ENCODE measurements around the gene OTOF. TPM values are rescaled to one million over a fixed set of nuclear protein-coding genes. Genes with fewer than 3 reads are reported as not detected.

Gene OTOF
- total RNA-seq, 1 experiment from 2014 or later: 0.26 TPM

DNA sequence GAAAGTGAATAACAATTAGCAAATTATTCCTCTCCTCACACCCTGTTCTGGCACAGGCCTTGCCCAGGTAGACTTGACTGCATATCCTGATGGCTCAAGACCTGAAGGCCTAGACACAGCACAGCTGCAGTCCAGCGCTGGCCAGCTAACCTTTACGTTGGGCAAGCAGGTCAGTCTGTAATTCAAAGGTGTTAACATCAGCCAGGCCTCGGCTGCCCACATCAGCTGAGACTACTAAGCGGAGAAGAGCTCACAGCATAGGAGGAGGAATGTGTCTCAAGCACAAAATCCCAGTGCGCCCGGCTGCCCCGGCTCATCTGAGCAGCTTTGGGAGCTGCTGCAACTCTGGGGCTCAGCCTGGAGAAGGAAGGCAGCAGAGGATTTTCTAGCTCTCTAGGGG lies 33.5 kb upstream of the OTOF start:
- Mint-ChIP-seq H3K27me3 (ENCODE audit: low read depth) (no peaks in the 10 kb centered on the region), H3K9me3 (no peaks in the 10 kb centered on the region), H3K27ac (no peak overlapping the region), H3K4me1 (no peaks in the 10 kb centered on the region), H3K4me3 (no peak overlapping the region), H3K36me3 (no peaks in the 10 kb centered on the region)
- ChIA-PET POLR2A (no interaction called here), CTCF (interaction anchor here (1.2 to 2.8 kb wide), 2 partner anchors 8 to 10 kb away, joined by 7 to 13 read pairs; no protein-coding TSS in a partner anchor)
- TF ChIP-seq, protein P1, sequence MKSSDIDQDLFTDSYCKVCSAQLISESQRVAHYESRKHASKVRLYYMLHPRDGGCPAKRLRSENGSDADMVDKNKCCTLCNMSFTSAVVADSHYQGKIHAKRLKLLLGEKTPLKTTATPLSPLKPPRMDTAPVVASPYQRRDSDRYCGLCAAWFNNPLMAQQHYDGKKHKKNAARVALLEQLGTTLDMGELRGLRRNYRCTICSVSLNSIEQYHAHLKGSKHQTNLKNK (CRISPR knock-in tag; IDR thresholded peaks at IDR 0.05): no peak
- TF ChIP-seq NFE2L1 (CRISPR knock-in tag; IDR thresholded peaks at IDR 0.05) (no peak), HMGA2 (CRISPR knock-in tag; IDR thresholded peaks at IDR 0.05) (no peak), NR1H2 (CRISPR knock-in tag; IDR thresholded peaks at IDR 0.05) (no peak), NR2C2 (CRISPR knock-in tag; IDR thresholded peaks at IDR 0.05) (no peak), ETV6 (CRISPR knock-in tag; IDR thresholded peaks at IDR 0.05) (no peak)
- DNase-seq (ENCODE audit: low spot score): no peak
- ATAC-seq: no peak

DNA sequence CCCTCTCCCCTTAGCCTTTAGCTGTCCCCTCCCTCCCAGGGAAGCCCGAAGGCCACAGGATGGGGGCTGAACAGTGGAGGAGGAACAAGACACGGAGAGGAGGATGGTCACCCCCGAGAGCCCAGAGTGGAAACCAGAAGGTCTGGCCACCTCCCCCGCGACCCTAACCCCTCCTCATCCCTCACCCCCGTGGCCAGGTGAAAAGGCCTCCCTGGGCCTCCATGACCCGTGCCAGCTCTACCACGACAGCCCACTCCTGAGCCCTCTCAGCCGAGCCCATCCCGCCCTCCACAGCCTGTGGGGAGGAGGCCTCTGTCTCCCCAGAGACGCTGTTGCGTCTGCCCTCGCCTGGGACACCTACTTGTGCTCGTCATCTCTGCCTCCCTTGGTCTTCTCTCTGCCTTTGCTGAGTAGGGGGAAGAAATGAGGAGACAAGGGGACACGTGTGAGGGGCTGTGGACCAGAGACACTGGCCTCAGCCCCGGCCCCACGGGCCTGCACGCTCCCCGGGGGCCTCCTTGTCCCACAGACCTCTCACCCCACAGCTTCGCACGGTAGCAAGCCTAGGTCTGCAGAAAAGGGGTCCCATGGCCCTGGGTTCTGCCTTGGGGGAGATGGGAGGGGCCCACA lies 32.5 kb upstream of the OTOF start:
- Mint-ChIP-seq H3K4me1 (no peaks in the 10 kb centered on the region), H3K9me3 (no peaks in the 10 kb centered on the region), H3K27ac (no peak overlapping the region), H3K27me3 (ENCODE audit: low read depth) (no peaks in the 10 kb centered on the region), H3K4me3 (no peak overlapping the region), H3K36me3 (no peaks in the 10 kb centered on the region)
- TF ChIP-seq GABPB1 (CRISPR knock-in tag; IDR thresholded peaks at IDR 0.05) (no peak), IRF2 (CRISPR knock-in tag; IDR thresholded peaks at IDR 0.05; ENCODE audit: borderline replicate concordance, low read depth) (no peak), SOX15 (CRISPR knock-in tag; IDR thresholded peaks at IDR 0.05) (no peak), CBFB (CRISPR knock-in tag; IDR thresholded peaks at IDR 0.05; ENCODE audit: low read depth) (no peak), SMAD4 (CRISPR knock-in tag; IDR thresholded peaks at IDR 0.05) (no peak), ZNF423 (CRISPR knock-in tag; IDR thresholded peaks at IDR 0.05) (no peak), CREM (CRISPR knock-in tag; IDR thresholded peaks at IDR 0.05) (no peak), EMX1 (CRISPR knock-in tag; IDR thresholded peaks at IDR 0.05) (no peak), NFYB (CRISPR knock-in tag; conservative IDR thresholded peaks at IDR 0.05; ENCODE audit: low read depth) (no peak), ZNF232 (CRISPR knock-in tag; IDR thresholded peaks at IDR 0.05) (no peak), RORB (CRISPR knock-in tag; IDR thresholded peaks at IDR 0.05) (no peak), TP53 (CRISPR knock-in tag; IDR thresholded peaks at IDR 0.05) (no peak), FOXJ3 (CRISPR knock-in tag; IDR thresholded peaks at IDR 0.05; ENCODE audit: borderline replicate concordance) (no peak)
- TF ChIP-seq, protein P2, sequence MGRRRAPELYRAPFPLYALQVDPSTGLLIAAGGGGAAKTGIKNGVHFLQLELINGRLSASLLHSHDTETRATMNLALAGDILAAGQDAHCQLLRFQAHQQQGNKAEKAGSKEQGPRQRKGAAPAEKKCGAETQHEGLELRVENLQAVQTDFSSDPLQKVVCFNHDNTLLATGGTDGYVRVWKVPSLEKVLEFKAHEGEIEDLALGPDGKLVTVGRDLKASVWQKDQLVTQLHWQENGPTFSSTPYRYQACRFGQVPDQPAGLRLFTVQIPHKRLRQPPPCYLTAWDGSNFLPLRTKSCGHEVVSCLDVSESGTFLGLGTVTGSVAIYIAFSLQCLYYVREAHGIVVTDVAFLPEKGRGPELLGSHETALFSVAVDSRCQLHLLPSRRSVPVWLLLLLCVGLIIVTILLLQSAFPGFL (CRISPR knock-in tag; IDR thresholded peaks at IDR 0.05; ENCODE audit: borderline replicate concordance): no peak
- TF ChIP-seq, protein P3, sequence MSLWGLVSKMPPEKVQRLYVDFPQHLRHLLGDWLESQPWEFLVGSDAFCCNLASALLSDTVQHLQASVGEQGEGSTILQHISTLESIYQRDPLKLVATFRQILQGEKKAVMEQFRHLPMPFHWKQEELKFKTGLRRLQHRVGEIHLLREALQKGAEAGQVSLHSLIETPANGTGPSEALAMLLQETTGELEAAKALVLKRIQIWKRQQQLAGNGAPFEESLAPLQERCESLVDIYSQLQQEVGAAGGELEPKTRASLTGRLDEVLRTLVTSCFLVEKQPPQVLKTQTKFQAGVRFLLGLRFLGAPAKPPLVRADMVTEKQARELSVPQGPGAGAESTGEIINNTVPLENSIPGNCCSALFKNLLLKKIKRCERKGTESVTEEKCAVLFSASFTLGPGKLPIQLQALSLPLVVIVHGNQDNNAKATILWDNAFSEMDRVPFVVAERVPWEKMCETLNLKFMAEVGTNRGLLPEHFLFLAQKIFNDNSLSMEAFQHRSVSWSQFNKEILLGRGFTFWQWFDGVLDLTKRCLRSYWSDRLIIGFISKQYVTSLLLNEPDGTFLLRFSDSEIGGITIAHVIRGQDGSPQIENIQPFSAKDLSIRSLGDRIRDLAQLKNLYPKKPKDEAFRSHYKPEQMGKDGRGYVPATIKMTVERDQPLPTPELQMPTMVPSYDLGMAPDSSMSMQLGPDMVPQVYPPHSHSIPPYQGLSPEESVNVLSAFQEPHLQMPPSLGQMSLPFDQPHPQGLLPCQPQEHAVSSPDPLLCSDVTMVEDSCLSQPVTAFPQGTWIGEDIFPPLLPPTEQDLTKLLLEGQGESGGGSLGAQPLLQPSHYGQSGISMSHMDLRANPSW (CRISPR knock-in tag; conservative IDR thresholded peaks at IDR 0.05; ENCODE audit: low read depth): no peak
- TF ChIP-seq, protein P1 (CRISPR knock-in tag; IDR thresholded peaks at IDR 0.05): no peak
- TF ChIP-seq, protein P4, sequence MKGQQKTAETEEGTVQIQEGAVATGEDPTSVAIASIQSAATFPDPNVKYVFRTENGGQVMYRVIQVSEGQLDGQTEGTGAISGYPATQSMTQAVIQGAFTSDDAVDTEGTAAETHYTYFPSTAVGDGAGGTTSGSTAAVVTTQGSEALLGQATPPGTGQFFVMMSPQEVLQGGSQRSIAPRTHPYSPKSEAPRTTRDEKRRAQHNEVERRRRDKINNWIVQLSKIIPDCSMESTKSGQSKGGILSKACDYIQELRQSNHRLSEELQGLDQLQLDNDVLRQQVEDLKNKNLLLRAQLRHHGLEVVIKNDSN (CRISPR knock-in tag; IDR thresholded peaks at IDR 0.05): no peak
- TF ChIP-seq, protein P5, sequence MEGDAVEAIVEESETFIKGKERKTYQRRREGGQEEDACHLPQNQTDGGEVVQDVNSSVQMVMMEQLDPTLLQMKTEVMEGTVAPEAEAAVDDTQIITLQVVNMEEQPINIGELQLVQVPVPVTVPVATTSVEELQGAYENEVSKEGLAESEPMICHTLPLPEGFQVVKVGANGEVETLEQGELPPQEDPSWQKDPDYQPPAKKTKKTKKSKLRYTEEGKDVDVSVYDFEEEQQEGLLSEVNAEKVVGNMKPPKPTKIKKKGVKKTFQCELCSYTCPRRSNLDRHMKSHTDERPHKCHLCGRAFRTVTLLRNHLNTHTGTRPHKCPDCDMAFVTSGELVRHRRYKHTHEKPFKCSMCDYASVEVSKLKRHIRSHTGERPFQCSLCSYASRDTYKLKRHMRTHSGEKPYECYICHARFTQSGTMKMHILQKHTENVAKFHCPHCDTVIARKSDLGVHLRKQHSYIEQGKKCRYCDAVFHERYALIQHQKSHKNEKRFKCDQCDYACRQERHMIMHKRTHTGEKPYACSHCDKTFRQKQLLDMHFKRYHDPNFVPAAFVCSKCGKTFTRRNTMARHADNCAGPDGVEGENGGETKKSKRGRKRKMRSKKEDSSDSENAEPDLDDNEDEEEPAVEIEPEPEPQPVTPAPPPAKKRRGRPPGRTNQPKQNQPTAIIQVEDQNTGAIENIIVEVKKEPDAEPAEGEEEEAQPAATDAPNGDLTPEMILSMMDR (IDR thresholded peaks at IDR 0.05): no peak
- TF ChIP-seq, protein P6, sequence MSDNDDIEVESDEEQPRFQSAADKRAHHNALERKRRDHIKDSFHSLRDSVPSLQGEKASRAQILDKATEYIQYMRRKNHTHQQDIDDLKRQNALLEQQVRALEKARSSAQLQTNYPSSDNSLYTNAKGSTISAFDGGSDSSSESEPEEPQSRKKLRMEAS (CRISPR knock-in tag; IDR thresholded peaks at IDR 0.05): no peak
- TF ChIP-seq, protein P7, sequence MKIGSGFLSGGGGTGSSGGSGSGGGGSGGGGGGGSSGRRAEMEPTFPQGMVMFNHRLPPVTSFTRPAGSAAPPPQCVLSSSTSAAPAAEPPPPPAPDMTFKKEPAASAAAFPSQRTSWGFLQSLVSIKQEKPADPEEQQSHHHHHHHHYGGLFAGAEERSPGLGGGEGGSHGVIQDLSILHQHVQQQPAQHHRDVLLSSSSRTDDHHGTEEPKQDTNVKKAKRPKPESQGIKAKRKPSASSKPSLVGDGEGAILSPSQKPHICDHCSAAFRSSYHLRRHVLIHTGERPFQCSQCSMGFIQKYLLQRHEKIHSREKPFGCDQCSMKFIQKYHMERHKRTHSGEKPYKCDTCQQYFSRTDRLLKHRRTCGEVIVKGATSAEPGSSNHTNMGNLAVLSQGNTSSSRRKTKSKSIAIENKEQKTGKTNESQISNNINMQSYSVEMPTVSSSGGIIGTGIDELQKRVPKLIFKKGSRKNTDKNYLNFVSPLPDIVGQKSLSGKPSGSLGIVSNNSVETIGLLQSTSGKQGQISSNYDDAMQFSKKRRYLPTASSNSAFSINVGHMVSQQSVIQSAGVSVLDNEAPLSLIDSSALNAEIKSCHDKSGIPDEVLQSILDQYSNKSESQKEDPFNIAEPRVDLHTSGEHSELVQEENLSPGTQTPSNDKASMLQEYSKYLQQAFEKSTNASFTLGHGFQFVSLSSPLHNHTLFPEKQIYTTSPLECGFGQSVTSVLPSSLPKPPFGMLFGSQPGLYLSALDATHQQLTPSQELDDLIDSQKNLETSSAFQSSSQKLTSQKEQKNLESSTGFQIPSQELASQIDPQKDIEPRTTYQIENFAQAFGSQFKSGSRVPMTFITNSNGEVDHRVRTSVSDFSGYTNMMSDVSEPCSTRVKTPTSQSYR (CRISPR knock-in tag; IDR thresholded peaks at IDR 0.05): no peak
- DNase-seq (ENCODE audit: low spot score) (no peak), ATAC-seq (no peak)
- ChIA-PET POLR2A (no interaction called here), CTCF (interaction anchor here (1.2 to 2.8 kb wide), 2 partner anchors 7 to 11 kb away, joined by 7 to 13 read pairs; no protein-coding TSS in a partner anchor)
